NCI-H2171 treated with DMSO at 0.1 percent for 48 hours (cell line): ENCODE data around the gene ARHGEF7.
A peak's percentile ranks its signal among the peaks of the same experiment; 100 is the strongest.

Experiments used
- DNase-seq: peaks from one replicate; lab custom pipeline; 2025; lab: John Stamatoyannopoulos, UW

ARHGEF7 gene

DNA sequence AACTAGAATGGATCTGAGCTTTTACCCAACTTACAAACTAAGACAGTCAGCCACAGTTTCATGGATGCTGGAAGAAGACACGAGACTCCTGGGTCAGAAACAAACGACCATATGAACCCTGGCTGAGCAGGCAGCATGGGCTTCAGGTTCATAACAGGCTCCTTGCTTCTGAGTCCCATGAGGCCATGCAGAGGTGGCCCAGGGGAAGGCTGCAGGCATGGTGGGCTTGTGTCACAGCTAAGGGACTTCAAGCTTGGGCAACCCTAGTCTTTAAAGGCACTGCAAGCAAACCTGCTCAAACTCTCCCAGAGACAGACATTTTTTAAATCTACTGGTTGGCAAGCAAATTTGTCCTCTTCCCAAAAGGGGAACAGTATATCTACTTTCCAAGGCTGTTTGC, 5.1 kb upstream of the ARHGEF7 start:
- DNase-seq: no peak

DNA sequence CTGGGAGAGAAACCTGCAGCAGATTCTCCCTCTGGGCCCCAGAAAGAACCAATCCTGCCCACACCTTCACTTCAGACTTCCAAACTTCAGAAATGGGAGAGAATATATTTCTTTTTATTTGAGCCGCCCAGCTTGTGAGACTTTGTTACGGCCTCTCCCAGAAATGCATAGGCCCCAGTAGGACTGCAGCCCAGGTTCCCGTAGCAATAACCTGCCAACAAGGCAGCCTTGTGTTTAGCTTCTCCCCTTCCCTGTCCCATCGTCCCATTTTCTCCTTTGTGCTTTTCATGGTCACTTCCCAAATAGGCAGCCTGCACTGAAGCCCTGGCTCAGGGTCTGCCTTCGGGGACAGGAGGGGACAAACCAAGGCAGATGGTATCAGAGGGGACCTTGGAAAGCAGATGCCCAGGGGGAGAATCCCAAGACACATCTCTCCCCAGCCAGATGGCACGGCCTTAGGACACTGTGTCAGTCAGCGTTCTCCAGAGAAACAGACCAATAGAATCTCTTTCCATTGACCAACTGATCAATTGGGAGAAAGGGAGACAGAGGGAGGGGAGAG, 3.7 kb upstream of the ARHGEF7 start:
- peak; percentile 2 for DNase-seq

GRCh38 chr13:111112196-111112595, 2.9 kb upstream of the ARHGEF7 start:
- no peak for DNase-seq

DNA sequence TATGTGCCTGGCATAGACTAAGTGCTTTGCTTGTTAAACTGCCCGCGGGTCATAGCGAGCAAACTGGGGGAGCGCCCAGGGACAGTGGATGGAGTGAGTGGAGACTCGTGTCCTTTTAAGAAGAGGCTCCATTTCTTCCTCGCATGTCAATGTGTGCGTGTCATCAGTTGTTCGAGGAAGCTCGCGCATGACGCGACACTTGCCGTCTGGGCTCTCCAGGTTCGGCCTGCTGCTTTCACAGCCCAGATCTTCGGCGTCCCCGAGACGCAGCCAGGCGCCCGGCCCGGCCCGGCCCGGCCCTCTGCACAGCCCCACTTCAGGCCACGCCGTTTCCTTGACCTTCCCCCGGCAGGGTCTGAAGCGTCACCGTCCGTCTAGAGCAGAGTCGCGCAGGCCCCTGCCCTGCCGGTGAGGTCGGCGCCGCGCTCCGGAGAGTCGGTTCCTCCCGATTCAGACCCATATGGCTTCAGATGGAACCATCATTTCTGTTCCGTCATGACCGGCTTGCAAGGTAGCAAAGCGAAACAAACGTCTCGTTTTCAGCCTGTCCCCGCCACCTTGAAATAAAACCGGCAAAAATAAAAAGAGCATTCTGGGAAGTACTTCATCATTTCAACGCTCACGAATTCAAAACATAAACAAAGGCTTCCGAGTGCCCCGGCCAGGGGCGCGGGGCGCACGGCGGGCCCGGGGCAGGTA, 599 bp upstream of the ARHGEF7 start:
- DNase-seq: peak; percentile 34

DNA sequence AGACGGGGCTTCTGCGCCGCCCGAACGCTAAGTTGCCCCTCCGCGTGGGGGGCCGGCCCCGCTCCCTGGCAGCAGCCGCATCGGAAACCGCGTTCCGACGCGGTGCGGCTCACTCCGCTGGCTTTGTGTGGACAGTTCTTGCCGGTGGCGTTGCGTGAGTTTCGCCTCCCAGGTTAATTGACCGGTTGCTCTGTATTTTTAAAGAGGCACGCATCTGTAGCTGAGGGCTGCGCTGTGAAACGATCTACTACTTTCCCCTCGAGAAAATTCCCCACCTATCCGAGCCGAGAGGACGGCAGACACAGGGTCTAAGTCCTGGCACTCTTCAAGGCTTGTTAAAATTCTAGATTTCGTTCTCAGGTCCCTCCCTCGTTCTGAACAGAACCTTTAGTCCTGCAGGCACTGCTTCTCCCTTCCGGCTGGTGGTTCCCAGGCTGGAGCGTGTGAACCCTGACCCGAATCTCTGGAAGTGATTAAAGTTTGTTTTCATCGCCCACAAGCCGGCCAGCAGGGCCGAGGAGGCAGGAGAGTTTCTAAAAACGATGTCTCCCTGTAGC, 933 bp downstream of the ARHGEF7 start:
- peak; percentile 20 for DNase-seq

GRCh38 chr13:111116856-111117255, 1.7 kb downstream of the ARHGEF7 start:
- DNase-seq: no peak

DNA sequence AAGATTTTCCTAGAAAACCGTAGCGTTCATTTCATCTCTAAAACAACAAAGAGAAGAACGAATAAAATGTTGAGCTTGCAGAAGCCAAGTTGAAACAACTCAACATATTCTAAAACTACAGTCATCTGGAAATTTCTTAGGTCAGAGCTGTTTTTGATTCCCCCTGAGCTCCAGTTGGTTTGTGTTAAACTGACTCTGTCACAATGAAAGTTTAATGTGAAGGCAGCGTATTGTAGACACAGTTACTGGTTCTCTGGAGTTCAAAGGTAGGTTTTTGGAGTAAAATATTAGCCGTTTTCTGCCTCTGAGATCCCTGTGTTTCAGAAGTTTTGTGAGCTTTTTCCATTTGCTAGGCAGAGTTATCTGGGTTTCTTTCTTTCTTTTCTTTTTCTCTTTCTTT, 2.2 kb downstream of the ARHGEF7 start:
- DNase-seq: no peak

DNA sequence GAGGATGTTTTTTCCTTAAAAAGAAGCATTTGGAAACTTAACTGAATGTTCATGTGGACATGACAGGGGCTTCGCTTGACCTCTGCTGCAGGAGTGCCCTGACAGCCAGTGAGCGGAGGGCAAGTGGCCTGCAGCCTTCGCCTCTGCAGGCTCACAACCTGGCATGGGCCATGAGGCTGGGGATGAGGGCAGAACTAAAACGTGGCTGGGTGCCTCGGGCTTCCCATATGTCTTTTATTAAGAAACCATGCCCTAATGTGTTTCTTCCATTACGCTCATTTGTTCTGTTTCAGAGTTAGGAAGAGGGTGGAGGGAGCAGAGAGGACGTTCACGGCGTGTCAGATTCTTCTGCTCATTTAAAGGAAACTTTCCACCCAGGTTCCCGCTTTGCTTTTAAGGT, 2.9 kb downstream of the ARHGEF7 start:
- no peak for DNase-seq

DNA sequence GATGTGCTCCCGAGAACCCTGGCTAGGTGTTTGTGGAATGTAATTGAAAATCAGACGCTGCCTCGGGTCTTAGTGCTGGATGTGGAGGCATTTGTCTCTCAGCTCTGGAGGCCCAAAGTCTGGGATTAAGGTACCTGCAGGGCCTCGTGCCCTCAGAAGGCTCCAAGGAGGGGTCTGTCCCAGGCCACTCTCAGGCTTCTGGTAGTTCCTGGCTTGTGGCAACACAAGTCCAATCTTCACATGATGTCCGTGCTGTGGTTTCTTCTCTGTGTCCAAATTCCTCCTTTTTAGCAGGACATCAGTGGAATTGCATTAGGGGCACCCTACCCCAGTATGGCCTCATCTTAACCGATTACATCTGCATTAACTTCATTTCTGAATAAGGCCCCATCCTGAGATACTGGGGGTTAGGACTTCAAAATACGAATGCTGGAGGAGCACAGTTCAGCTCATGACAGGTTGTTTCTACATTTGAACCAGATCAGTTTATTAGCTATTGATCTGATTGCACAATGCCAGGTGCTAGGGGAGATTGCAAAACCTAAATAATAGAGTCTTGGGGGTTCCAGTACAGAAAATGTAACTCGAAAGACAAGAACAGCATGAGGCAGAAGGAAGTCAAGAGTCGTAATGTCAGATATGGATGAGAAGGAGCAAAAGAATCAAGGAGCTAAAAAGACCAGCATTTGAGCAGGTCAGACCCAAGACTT, 3.9 kb downstream of the ARHGEF7 start:
- DNase-seq: no peak

DNA sequence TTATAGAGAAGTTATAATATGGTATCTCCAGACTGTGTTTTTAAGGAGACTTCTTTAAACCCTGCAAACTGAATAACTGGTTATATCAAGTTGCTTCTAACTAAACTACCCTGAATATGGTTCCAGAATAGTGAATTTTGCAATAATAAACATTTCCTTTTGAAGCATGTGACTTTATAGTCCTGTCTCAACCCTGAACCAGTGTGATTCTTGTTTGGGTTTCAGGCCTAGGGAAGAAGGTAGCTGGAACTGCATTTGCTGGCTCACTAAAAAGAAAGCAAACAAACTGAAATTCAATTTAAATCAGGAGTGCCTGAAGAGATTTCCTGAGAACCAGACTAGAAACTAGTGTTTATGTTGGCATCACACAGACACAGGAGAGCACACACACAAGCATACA, 4.9 kb downstream of the ARHGEF7 start:
- no peak for DNase-seq

- no peak for DNase-seq
Measured at GRCh38 chr13:111120422-111120821, 5.3 kb downstream of the ARHGEF7 start.

DNA sequence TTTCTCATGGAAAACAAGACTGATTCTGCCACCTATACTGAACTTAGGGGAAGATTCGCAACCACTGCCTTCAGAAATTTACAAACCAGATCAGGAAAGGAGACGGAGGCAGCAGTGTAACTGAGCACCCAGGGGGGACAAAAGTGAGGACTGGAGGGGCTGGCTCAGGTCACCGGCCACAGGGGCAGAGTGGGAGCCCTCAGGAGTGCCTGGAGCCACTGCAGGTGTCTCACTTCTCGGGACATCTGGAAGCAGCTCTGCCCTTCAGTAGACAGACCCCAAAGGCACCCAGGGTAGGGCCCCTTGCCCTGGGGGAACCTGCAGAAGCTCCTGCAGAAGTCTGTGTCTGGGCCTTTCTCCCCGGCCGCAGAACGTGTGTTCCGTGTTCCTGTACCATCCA, 5.8 kb downstream of the ARHGEF7 start:
- DNase-seq: no peak

DNA sequence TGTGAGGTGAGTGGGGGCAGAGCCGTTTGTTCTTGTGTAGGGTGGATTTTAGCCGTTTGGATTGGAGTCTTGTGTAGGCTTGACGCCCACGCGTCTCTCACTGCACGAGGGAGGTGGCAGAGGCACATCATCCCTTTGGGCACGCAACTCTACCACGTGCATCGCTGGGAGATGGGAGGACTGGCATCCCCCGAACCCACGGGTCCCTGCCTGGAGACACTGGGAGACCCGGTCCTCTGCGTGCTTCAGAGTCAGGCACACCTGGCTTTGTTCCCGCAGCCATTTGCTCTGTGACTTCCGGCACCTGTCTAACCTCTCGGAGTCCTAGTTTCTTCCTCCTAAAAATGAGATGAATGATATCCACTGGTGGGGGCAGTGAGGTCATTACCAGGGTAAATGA, 6.4 kb downstream of the ARHGEF7 start:
- DNase-seq: no peak

DNA sequence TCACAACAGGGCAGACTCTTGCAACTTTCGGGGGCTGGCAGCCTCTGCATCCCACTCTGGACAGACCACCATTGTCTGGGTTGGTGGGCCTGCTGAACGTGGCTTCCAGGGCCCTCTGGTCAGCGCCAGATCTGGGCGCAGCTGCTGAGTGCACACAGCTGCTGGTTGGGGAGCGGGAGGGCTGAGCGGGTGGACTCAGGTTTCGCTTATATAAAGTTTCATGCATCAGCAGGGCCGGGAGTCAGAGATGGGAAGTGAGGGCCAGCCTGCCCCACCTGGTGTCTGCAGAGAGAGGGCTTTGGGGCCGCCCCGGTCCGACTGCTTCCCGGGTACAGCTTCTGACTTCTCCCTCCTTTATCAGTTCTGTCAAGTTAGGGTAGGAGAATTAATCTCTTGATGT, 6.9 kb downstream of the ARHGEF7 start:
- DNase-seq: peak; percentile 58

- no peak for DNase-seq
Measured at GRCh38 chr13:111122631-111123030, 7.5 kb downstream of the ARHGEF7 start.

DNA sequence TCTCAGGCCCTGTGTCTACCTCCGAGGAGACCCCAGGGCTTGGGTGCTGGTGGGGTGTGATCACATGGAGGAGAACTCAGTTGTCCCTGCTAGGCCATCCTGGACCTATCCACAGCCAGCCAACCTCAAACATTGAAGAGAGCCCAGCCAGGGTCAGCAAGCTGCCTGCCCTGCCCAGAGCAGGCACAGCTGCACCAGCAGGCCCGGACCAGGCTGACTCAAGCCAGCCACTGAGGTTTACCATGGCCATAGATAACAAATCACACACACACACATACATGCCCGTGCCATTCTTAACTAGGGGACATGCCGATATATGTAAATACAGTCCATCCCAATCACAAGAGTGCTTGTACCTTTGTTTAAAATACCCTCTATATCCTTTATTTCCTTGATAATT, 8.1 kb downstream of the ARHGEF7 start:
- no peak for DNase-seq

DNA sequence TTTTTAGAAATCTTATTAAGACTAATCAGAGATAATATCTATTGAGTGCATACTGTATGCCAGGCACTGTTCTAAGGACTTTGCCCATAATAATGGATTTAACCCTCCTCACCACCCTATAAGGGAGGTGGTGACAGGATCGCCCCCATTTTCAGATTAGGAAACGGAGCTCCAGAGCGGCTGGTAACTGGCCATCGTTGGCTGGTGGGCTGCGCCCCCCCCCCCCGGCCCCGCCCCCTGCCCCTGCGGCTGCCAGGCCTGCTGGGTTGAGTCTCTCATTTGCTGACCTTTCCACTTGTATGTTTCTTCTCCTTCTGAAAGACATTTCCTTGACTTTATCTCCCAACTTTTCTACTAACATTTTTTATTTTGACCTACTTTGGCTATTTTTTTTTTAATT, 8.5 kb downstream of the ARHGEF7 start:
- no peak for DNase-seq

- no peak for DNase-seq
Measured at GRCh38 chr13:111126509-111126908, 11.4 kb downstream of the ARHGEF7 start.

- DNase-seq: no peak
Measured at GRCh38 chr13:111129465-111130115, 14.5 kb downstream of the ARHGEF7 start.

- DNase-seq: no peak
Measured at GRCh38 chr13:111130116-111130508, 15.0 kb downstream of the ARHGEF7 start.

DNA sequence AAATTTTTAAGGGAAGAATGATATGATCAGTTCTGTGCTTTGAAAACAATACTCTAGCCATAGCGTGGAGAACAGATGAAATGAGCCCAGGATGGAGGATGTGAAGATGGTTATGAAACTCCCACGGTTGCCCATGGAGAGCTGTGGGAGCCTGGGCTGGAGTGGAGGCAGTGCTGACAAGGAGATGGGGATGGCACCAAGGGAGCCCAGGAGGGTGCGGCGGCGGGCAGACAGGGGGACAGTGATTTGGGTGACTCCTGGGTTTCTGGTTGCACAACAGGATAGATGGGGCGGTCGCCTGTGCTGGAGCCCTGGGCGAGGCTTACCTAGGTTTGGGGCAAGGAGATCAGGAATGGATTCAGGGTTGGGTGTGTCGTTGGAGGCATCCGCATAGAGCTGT, 15.9 kb downstream of the ARHGEF7 start:
- DNase-seq: no peak

- DNase-seq: no peak
Measured at GRCh38 chr13:111131611-111132010, 16.5 kb downstream of the ARHGEF7 start.

DNA sequence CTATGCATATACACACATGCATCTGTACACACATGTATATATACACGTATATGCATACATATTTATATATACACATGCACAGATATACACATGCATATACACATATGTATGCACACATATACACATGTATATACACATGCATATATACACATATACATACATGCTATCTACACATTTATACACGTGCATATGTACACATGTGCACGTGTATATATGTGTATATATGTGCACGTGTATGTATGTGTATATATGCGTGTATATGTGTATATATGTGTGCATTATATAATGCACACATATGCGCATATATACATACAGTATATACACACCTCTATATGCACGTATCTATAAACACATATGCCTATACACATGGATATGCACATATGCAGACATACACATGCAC, 17.8 kb downstream of the ARHGEF7 start:
- no peak for DNase-seq
